GM12801 (cell line): Measurements from ENCODE around the gene ZEB1.

Source experiments
- TF ChIP-seq, protein P1 (sequence below): IDR thresholded peaks from one replicate; pipeline ENCODE4 v1.5.1; 2011; ENCODE audit warnings: control low read depth; ENCODE audit not compliant: insufficient read length; ENCODE audit errors: extremely low read depth

Gene ZEB1

DNA sequence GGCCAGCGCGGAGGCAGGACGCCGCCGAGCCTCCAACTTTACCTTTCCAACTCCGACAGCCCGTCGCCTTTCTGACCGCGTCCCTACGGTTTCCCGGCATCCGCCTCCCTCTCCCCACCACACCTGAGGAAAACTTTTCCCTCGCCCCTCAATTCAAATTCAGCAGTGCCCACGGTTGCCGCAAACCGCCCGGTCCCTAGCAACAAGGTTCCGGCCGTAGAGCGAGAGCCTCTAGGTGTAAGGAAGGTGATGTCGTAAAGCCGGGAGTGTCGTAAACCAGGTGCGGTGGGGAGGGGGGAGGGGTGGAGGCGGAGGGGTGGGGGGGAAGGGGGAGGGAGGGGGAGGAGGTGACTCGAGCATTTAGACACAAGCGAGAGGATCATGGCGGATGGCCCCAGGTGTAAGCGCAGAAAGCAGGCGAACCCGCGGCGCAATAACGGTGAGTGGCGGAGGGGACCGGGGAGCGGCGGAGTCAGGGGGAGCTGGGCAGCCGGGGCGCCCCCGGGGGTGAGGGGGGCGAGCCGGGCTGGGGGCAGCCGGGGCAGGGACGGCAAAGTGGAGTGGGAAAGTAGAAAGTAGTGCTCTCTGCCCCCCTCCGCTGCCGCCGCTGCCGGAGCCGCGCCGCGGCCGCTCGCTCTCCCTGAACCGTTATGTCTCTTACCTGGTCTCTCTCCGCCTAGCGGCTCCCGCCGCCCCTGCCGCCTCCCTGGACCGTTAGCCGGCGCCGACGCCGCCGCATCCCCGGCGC is at the start of gene ZEB1:
TSS of gene ZEB1 (plus strand) at position 363 of the 748 bp plus-strand sequence. CDS start at position 382, 19 bp downstream.
- TF ChIP-seq, protein P1, sequence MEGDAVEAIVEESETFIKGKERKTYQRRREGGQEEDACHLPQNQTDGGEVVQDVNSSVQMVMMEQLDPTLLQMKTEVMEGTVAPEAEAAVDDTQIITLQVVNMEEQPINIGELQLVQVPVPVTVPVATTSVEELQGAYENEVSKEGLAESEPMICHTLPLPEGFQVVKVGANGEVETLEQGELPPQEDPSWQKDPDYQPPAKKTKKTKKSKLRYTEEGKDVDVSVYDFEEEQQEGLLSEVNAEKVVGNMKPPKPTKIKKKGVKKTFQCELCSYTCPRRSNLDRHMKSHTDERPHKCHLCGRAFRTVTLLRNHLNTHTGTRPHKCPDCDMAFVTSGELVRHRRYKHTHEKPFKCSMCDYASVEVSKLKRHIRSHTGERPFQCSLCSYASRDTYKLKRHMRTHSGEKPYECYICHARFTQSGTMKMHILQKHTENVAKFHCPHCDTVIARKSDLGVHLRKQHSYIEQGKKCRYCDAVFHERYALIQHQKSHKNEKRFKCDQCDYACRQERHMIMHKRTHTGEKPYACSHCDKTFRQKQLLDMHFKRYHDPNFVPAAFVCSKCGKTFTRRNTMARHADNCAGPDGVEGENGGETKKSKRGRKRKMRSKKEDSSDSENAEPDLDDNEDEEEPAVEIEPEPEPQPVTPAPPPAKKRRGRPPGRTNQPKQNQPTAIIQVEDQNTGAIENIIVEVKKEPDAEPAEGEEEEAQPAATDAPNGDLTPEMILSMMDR = no peak

DNA sequence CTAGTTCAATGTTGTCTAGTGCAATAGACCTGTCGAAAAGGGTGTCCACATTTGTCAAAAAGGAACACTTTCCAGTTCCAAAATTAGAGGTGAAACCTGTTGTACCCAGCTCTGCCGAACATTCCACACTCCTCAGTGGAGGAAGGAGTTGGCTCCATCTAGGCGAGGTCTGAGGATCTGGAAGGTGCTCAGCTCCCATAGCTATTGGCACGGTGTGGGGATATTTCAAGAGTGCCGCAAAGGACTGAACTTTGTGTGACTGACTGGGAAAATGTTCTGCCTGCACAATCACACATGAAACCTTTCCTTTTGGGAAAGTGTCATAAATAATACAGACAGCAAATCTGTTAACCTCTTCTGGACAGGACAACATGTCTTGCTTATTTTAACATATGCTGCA is 48.1 kb upstream of the ZEB1 start:
- TF ChIP-seq, protein P1 = no peak

DNA sequence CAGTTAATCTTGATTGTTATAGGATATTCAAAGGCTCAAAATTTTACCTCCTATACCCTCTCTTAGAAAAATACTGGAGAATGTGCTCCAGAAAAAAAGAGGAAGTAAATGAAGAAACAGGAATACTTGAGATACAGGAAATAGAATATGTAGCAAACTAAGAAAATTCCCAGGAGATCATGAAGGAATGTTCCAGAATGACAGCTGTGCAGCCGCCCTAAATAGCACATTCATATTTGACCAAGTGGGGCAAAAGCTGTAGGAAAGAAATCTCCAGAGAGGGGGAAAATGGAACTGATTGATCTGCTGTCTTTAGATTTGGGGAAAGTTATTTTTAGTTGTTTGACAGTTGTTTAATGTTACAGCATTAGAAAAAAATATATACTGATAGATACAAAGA is 46.2 kb upstream of the ZEB1 start:
- TF ChIP-seq, protein P1 = no peak

DNA sequence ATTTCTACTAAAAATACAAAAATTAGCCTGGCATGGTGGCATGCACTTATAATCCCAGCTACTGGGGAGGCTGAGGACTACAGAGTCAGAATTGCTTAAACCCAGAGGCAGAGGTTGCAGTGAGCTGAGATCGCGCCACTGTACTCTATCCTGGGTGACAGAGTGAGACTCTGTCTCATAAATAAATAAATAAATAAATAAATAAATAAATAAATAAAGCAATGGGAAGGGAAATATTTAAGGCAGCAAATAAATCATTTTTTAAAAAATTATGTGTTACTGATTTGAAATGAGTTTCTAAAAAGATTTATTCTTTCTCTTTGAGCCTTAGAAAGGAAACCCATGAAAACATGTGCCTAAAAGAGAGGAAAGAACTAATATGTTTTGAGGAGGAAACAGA is 45.2 kb upstream of the ZEB1 start:
- TF ChIP-seq, protein P1 = no peak

DNA sequence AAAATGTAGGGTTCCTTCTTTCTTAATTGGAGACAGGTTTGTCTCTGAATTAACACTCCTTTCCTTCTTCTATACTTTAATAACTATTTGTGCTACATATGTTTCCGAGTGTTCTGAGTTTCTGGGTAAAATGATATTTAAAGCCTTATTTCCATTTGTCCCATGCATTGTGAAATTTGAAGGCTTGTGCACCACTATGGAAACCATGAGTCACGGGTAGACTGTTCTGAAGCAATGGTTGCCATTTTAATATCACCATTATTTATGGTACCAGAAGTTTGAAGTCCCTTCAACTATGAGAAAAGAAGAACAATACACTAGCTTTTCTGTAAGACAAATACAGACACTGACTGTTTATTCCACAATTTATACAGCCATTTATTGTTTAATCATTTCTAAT is 44.7 kb upstream of the ZEB1 start:
- TF ChIP-seq, protein P1 = no peak

DNA sequence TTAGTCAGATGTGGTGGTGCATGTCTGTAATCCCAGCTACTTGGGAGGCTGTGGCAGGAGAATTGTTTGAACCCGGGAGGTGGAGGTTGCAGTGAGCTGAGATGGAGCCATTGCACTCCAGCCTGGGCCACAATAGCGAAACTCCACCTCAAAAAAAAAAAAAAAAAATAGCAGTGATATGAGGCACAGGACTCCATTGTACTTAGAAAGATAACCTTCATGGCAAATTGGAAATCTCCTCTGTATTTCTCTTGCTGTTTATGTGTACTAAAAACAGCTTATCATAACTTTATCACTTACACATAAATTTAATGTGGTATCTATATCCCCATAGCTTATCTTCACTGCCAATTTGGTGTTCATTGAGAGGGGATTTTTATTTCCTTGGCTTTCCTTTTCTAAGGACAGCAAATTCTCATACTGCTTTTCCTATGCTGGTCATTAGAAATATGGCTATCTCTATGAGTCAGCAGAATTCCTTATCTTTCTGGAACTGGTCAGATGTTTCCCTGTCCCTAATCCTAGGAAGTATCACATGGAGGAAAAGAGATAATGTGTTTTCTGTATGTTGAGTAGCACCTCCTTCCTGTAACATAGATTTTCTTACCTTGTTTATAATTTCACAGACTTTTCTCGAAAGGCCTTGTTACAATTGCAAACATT is 40.6 kb upstream of the ZEB1 start:
- TF ChIP-seq, protein P1 = no peak

DNA sequence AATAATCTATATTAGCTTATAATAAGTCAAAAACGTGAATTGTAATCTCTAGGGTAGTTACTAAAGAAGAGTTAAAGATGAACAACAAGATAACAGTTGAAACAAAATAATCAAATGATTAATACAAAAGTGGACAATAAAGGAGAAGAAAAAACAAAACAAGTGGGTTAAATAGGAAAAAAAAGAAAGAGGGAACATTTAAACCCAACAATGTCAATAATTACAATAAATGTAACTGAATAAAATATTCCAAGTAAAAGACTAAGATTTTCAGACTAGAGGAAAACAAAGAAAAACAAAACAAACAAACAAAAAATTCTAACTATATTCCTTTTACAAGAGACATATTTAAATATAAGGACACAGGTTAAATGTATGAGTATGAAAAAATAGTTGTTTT is 38.0 kb upstream of the ZEB1 start:
- TF ChIP-seq, protein P1 = no peak
